ENCODE results near the gene CEP68. TPM values are rescaled to one million over a fixed set of nuclear protein-coding genes. Genes with fewer than 3 reads are reported as not detected.
"Not testable (repeated sequence)": the region's sequence is repeated elsewhere in the genome, so short reads cannot be mapped to it uniquely, and the experiment has no call there.

CEP68 gene
- polyA plus RNA-seq, 1 donor from 2014 or later, result 34.7 TPM

DNA sequence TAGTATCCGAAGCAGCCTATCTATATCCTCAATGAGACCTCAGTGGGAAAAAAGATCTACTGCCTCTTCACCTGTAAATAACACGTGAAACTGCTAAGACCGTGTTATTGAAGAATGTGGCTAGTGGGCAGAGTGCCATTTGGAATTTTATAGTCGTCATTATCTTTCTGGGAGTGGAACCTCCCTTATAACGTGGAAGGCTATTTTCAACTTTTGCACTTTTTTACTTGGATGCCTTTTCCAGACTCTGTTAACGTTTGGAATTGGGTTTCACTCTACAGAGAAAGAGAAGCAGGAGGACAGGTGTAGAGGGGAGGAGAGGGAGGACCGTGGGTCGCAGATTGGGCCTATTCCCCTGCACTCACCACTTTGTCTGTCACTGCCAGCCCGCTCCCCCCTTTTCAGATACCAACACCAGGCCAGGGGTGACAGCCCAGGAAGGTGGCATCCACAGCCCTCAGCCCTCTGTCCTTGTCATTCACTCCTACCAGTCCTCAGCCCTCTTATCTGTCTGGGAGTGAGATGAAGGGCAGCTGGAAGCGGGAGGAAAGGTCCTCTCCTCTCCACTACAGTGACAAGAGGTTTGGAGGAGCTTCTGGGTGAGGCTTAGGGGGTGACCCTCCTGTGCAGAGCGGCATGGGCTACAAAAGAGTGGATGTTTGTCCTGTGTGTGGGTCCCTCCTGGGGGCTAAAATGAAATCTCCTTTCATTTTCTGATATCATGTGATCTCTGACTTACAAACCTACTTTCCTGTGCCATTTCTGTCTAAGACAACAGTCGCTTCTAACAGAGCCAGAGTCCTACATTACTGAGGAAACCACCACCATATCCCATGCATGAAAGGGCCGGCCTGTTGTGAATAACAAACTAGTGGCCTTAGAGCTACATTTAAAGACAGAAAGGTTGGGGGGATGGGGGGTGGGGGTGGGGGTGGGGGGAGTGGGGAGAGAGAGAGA is 23.9 kb upstream of the CEP68 start:
- Histone ChIP-seq H3K4me3 (ENCODE audit: low read length) (no peak overlapping the region), H3K27ac (ENCODE audit: low read length) (no peak overlapping the region)

DNA sequence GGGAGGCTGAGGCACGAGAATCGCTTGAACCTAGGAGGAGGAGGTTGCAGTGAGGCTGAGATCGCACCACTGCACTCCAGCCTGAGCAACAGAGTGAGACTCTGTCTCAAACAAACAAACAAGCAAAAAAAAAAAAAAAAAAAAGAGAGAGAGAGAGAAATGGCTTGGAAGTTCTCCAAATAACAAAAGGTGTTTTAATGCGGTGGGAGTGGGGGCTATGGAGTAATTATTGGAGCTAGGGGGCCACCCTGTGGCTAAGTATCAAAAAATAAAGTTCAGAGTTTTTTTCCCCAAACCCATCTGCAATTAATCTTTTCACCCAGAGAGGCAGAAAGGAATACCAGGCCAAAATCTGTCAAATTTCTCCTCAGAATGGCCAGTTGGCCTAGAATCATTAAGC is 23.0 kb upstream of the CEP68 start:
- TF ChIP-seq, protein P1, sequence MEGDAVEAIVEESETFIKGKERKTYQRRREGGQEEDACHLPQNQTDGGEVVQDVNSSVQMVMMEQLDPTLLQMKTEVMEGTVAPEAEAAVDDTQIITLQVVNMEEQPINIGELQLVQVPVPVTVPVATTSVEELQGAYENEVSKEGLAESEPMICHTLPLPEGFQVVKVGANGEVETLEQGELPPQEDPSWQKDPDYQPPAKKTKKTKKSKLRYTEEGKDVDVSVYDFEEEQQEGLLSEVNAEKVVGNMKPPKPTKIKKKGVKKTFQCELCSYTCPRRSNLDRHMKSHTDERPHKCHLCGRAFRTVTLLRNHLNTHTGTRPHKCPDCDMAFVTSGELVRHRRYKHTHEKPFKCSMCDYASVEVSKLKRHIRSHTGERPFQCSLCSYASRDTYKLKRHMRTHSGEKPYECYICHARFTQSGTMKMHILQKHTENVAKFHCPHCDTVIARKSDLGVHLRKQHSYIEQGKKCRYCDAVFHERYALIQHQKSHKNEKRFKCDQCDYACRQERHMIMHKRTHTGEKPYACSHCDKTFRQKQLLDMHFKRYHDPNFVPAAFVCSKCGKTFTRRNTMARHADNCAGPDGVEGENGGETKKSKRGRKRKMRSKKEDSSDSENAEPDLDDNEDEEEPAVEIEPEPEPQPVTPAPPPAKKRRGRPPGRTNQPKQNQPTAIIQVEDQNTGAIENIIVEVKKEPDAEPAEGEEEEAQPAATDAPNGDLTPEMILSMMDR (IDR thresholded peaks at IDR 0.05; ENCODE audit: poor library complexity, severe bottlenecking), result peak; percentile 17
- TF ChIP-seq EZH2 (IDR thresholded peaks at IDR 0.05; ENCODE audit: borderline replicate concordance, insufficient read depth, low read length, poor library complexity, severe bottlenecking), result no peak
- H3K9me2 ChIP-seq (ENCODE audit: insufficient read depth, low read length), result no peaks in the 10 kb centered on the region

More for the DNA sequence above, 23.9 kb upstream of the CEP68 start:
- Histone ChIP-seq H3F3A (ENCODE audit: insufficient read depth, low read length, poor library complexity, severe bottlenecking) (no peaks in the 10 kb centered on the region), H3K27me3 (ENCODE audit: insufficient read depth, low read depth, low read length) (no peaks in the 10 kb centered on the region), H3K9me2 (ENCODE audit: insufficient read depth, low read length) (no peaks in the 10 kb centered on the region), H3K9me3 (ENCODE audit: low read length) (no peaks in the 10 kb centered on the region), H2AFZ (ENCODE audit: low read depth, low read length) (no peak overlapping the region), H3K9ac (ENCODE audit: low read length) (no peak overlapping the region), H3K4me2 (ENCODE audit: low read length) (no peak overlapping the region), H3K79me2 (replicated peaks; ENCODE audit: insufficient read depth, low read length) (no peaks in the 10 kb centered on the region), H3K36me3 (ENCODE audit: insufficient read depth, low read length) (no peaks in the 10 kb centered on the region), H4K20me1 (ENCODE audit: insufficient read depth) (no peaks in the 10 kb centered on the region)
- TF ChIP-seq, protein P2, sequence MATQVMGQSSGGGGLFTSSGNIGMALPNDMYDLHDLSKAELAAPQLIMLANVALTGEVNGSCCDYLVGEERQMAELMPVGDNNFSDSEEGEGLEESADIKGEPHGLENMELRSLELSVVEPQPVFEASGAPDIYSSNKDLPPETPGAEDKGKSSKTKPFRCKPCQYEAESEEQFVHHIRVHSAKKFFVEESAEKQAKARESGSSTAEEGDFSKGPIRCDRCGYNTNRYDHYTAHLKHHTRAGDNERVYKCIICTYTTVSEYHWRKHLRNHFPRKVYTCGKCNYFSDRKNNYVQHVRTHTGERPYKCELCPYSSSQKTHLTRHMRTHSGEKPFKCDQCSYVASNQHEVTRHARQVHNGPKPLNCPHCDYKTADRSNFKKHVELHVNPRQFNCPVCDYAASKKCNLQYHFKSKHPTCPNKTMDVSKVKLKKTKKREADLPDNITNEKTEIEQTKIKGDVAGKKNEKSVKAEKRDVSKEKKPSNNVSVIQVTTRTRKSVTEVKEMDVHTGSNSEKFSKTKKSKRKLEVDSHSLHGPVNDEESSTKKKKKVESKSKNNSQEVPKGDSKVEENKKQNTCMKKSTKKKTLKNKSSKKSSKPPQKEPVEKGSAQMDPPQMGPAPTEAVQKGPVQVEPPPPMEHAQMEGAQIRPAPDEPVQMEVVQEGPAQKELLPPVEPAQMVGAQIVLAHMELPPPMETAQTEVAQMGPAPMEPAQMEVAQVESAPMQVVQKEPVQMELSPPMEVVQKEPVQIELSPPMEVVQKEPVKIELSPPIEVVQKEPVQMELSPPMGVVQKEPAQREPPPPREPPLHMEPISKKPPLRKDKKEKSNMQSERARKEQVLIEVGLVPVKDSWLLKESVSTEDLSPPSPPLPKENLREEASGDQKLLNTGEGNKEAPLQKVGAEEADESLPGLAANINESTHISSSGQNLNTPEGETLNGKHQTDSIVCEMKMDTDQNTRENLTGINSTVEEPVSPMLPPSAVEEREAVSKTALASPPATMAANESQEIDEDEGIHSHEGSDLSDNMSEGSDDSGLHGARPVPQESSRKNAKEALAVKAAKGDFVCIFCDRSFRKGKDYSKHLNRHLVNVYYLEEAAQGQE (IDR thresholded peaks at IDR 0.05; ENCODE audit: borderline replicate concordance), result no peak
- TF ChIP-seq SMC3 (conservative IDR thresholded peaks at IDR 0.05; ENCODE audit: poor library complexity), result no peak
- TF ChIP-seq TAF1 (IDR thresholded peaks at IDR 0.05; ENCODE audit: low read depth), result no peak
- TF ChIP-seq EP300 (conservative IDR thresholded peaks at IDR 0.05; ENCODE audit: poor library complexity, severe bottlenecking), result no peak
- no peak for TF ChIP-seq RAD21 (conservative IDR thresholded peaks at IDR 0.05)
- TF ChIP-seq, protein P1 (IDR thresholded peaks at IDR 0.05; ENCODE audit: poor library complexity, severe bottlenecking), result no peak
- no peak for TF ChIP-seq POLR2AphosphoS5 (IDR thresholded peaks at IDR 0.05)

DNA sequence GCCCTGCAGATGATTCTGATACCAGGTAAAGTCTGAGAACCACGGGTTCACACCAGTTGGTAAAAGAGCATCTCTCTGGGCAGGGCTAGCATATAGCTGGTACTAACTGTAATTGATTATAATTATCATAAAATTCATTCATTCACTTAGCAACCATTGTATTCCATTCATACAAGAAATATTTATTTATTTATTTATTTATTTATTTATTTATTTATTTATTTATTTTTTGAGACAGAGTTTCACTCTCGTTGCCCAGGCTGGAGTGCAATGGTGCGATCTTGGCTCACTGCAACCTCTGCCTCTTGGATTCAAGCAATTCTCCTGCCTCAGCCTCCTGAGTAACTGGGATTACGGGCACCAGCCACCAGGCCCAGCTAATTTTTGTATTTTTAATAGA is 22.5 kb upstream of the CEP68 start:
- H3K9me2 ChIP-seq (ENCODE audit: insufficient read depth, low read length); H3K9me3 ChIP-seq (ENCODE audit: low read length): not testable (repeated sequence)

More for the DNA sequence above, 23.0 kb upstream of the CEP68 start:
- Histone ChIP-seq H3K9ac (ENCODE audit: low read length) (no peak overlapping the region), H3K36me3 (ENCODE audit: insufficient read depth, low read length) (no peaks in the 10 kb centered on the region), H3K4me2 (ENCODE audit: low read length) (no peak overlapping the region), H3K4me3 (ENCODE audit: low read length) (no peak overlapping the region), H2AFZ (ENCODE audit: low read depth, low read length) (no peak overlapping the region), H3K27me3 (ENCODE audit: insufficient read depth, low read depth, low read length) (no peaks in the 10 kb centered on the region), H3K9me3 (ENCODE audit: low read length) (no peaks in the 10 kb centered on the region), H4K20me1 (ENCODE audit: insufficient read depth) (no peaks in the 10 kb centered on the region), H3F3A (ENCODE audit: insufficient read depth, low read length, poor library complexity, severe bottlenecking) (no peaks in the 10 kb centered on the region), H3K79me2 (replicated peaks; ENCODE audit: insufficient read depth, low read length) (no peaks in the 10 kb centered on the region), H3K27ac (ENCODE audit: low read length) (no peak overlapping the region)

More for the DNA sequence above, 22.5 kb upstream of the CEP68 start:
- not testable (repeated sequence) for H3K9ac ChIP-seq (ENCODE audit: low read length); H3K4me2 ChIP-seq (ENCODE audit: low read length); H2AFZ ChIP-seq (ENCODE audit: low read depth, low read length); H3K27ac ChIP-seq (ENCODE audit: low read length); H3F3A ChIP-seq (ENCODE audit: insufficient read depth, low read length, poor library complexity, severe bottlenecking); H4K20me1 ChIP-seq (ENCODE audit: insufficient read depth); H3K36me3 ChIP-seq (ENCODE audit: insufficient read depth, low read length); H3K27me3 ChIP-seq (ENCODE audit: insufficient read depth, low read depth, low read length); H3K79me2 ChIP-seq (replicated peaks; ENCODE audit: insufficient read depth, low read length); H3K4me3 ChIP-seq (ENCODE audit: low read length)

Measured in neural cell (in vitro differentiated cells).